Measurements from ENCODE around the gene TTC28.

TTC28 gene

GRCh38 chr22:27970596-27971220 lies 708.9 kb downstream of the TTC28 start:
- H2AFZ ChIP-seq (ENCODE audit: low read length): no peak overlapping the region

GRCh38 chr22:27966168-27967064 lies 713.2 kb downstream of the TTC28 start:
- Histone ChIP-seq H4K20me1 (ENCODE audit: insufficient read depth, low read length, poor library complexity, severe bottlenecking) (no peaks in the 10 kb centered on the region), H3K27me3 (ENCODE audit: insufficient read depth, low read length, poor library complexity, severe bottlenecking) (no peaks in the 10 kb centered on the region), H3F3A (ENCODE audit: low read depth) (no peaks in the 10 kb centered on the region), H3K9ac (ENCODE audit: low read depth, low read length, poor library complexity, severe bottlenecking) (no peak overlapping the region), H3K9me2 (replicated peaks; ENCODE audit: low read depth, low read length) (no peaks in the 10 kb centered on the region), H3K4me1 (ENCODE audit: insufficient read depth, low read length, poor library complexity, severe bottlenecking) (peaks cover 10% of the 10 kb centered on the region), H2AFZ (ENCODE audit: low read length) (no peak overlapping the region), H3K79me2 (ENCODE audit: insufficient read depth, low read length) (no peaks in the 10 kb centered on the region), H3K4me2 (ENCODE audit: low read depth, low read length, poor library complexity, severe bottlenecking) (no peak overlapping the region), H3K36me3 (ENCODE audit: insufficient read depth, low read length) (no peaks in the 10 kb centered on the region), H3K9me3 (ENCODE audit: insufficient read depth, low read depth, low read length) (no peaks in the 10 kb centered on the region), H3K4me3 (ENCODE audit: low read length, poor library complexity, severe bottlenecking) (no peak overlapping the region)
- TF ChIP-seq CTCF (conservative IDR thresholded peaks at IDR 0.05; ENCODE audit: low read length) (no peak), EZH2phosphoT487 (IDR thresholded peaks at IDR 0.05; ENCODE audit: borderline replicate concordance) (no peak)

More at GRCh38 chr22:27970596-27971220, 708.9 kb downstream of the TTC28 start:
- H3K79me2 ChIP-seq (ENCODE audit: insufficient read depth, low read length): no peaks in the 10 kb centered on the region
- H3K9me3 ChIP-seq (ENCODE audit: insufficient read depth, low read depth, low read length): no peaks in the 10 kb centered on the region
- no peaks in the 10 kb centered on the region for H3K9me2 ChIP-seq (replicated peaks; ENCODE audit: low read depth, low read length)
- TF ChIP-seq EZH2phosphoT487 (IDR thresholded peaks at IDR 0.05; ENCODE audit: borderline replicate concordance): no peak
- no peak for TF ChIP-seq CTCF (conservative IDR thresholded peaks at IDR 0.05; ENCODE audit: low read length)
- no peak overlapping the region for H3K4me3 ChIP-seq (ENCODE audit: low read length, poor library complexity, severe bottlenecking)
- H3K27me3 ChIP-seq (ENCODE audit: insufficient read depth, low read length, poor library complexity, severe bottlenecking): no peaks in the 10 kb centered on the region
- no peaks in the 10 kb centered on the region for H3K36me3 ChIP-seq (ENCODE audit: insufficient read depth, low read length)
- no peaks in the 10 kb centered on the region for H4K20me1 ChIP-seq (ENCODE audit: insufficient read depth, low read length, poor library complexity, severe bottlenecking)
- H3K9ac ChIP-seq (ENCODE audit: low read depth, low read length, poor library complexity, severe bottlenecking): no peak overlapping the region
- H3F3A ChIP-seq (ENCODE audit: low read depth): no peaks in the 10 kb centered on the region
- peaks cover 5% of the 10 kb centered on the region for H3K4me1 ChIP-seq (ENCODE audit: insufficient read depth, low read length, poor library complexity, severe bottlenecking)
- no peak overlapping the region for H3K4me2 ChIP-seq (ENCODE audit: low read depth, low read length, poor library complexity, severe bottlenecking)

GRCh38 chr22:27962268-27963044 lies 717.2 kb downstream of the TTC28 start:
- H3F3A ChIP-seq (ENCODE audit: low read depth): no peaks in the 10 kb centered on the region
- no peaks in the 10 kb centered on the region for H3K36me3 ChIP-seq (ENCODE audit: insufficient read depth, low read length)
- no peaks in the 10 kb centered on the region for H3K27me3 ChIP-seq (ENCODE audit: insufficient read depth, low read length, poor library complexity, severe bottlenecking)
- H2AFZ ChIP-seq (ENCODE audit: low read length): no peak overlapping the region
- H4K20me1 ChIP-seq (ENCODE audit: insufficient read depth, low read length, poor library complexity, severe bottlenecking): no peaks in the 10 kb centered on the region
- no peak overlapping the region for H3K4me3 ChIP-seq (ENCODE audit: low read length, poor library complexity, severe bottlenecking)
- TF ChIP-seq CTCF (conservative IDR thresholded peaks at IDR 0.05; ENCODE audit: low read length) (no peak), EZH2phosphoT487 (IDR thresholded peaks at IDR 0.05; ENCODE audit: borderline replicate concordance) (no peak)
- H3K9me3 ChIP-seq (ENCODE audit: insufficient read depth, low read depth, low read length): no peaks in the 10 kb centered on the region
- H3K9me2 ChIP-seq (replicated peaks; ENCODE audit: low read depth, low read length): no peaks in the 10 kb centered on the region
- H3K4me1 ChIP-seq (ENCODE audit: insufficient read depth, low read length, poor library complexity, severe bottlenecking): peaks cover 5% of the 10 kb centered on the region
- no peak overlapping the region for H3K4me2 ChIP-seq (ENCODE audit: low read depth, low read length, poor library complexity, severe bottlenecking)
- no peaks in the 10 kb centered on the region for H3K79me2 ChIP-seq (ENCODE audit: insufficient read depth, low read length)
- no peak overlapping the region for H3K9ac ChIP-seq (ENCODE audit: low read depth, low read length, poor library complexity, severe bottlenecking)

All from Loucy (cell line).